ENCODE data around the gene TMIGD3. TPM values are rescaled to one million over a fixed set of nuclear protein-coding genes. Genes with fewer than 3 reads are reported as not detected.

The TMIGD3 gene
- total and polyA plus RNA-seq, 10 donors, result 1.6 to 33.4 (median 10.6) TPM

DNA sequence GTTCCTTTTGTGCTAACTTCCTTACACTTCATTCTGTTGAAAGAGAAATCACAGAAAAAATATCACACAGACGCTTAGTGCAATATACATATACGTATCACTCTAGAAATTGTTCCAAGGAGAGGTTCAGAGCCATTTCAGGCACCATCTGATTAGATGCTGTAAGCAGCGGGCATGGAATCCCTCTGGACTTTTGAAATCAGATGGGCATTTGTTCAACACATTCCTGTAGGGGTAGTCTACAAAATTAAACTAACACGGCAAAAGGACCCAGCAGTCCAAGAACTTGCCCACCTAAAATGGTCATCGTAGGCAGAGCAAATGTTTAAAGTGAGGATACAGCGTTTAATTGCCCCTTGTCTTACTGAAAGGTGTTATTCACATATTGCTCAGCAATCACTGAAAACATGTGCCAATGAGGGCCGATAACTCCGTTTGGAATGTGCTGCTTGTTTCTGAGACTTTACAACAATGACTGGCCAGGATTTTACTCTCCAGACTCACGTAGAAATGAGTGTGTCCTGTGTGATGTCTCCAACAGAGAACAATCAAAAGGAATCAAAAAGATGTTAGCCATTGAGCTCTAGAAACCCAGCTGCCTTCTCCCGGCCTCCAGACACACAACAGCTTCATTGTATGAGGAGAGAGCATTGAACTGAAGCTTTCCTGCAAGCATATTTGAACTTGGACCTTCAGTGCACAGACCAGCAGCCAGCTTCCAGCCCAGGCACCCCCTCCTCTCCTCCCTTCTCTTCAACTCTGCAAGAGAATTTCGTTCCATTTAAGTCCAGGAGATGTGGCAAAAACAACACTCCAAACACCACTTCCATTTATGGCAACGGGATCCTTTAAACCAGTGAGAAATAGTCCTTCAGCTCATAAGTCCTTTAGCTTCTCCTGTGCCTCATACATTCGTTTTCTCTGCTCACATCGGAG is 32.1 kb upstream of the TMIGD3 start:
- no peak overlapping the region for H3K4me3 ChIP-seq
- no peak overlapping the region for H3K27ac ChIP-seq
- no peaks in the 10 kb centered on the region for H3K27me3 ChIP-seq (replicated peaks in 1 of 7)
- no peaks in the 10 kb centered on the region for H3K36me3 ChIP-seq
- DNase-seq, result no peak
- no peaks in the 10 kb centered on the region for H3K4me1 ChIP-seq
- no peaks in the 10 kb centered on the region for H3K9me3 ChIP-seq
- intact Hi-C loops (cut with DNase I; ENCODE audit: low total_unique reads), result no loop called here
- TF ChIP-seq POLR2A (IDR thresholded peaks at IDR 0.05) (no peak), POLR2AphosphoS5 (IDR thresholded peaks at IDR 0.05) (no peak)
- TF ChIP-seq, protein P1, sequence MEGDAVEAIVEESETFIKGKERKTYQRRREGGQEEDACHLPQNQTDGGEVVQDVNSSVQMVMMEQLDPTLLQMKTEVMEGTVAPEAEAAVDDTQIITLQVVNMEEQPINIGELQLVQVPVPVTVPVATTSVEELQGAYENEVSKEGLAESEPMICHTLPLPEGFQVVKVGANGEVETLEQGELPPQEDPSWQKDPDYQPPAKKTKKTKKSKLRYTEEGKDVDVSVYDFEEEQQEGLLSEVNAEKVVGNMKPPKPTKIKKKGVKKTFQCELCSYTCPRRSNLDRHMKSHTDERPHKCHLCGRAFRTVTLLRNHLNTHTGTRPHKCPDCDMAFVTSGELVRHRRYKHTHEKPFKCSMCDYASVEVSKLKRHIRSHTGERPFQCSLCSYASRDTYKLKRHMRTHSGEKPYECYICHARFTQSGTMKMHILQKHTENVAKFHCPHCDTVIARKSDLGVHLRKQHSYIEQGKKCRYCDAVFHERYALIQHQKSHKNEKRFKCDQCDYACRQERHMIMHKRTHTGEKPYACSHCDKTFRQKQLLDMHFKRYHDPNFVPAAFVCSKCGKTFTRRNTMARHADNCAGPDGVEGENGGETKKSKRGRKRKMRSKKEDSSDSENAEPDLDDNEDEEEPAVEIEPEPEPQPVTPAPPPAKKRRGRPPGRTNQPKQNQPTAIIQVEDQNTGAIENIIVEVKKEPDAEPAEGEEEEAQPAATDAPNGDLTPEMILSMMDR (IDR thresholded peaks at IDR 0.05 in 8 of 11, conservative IDR thresholded peaks at IDR 0.05 in 3 of 11), result no peak
- WGBS, 5 donors, result 76 to 91% (median 84%) methylated on average over 14 of the region's 14 CpGs

DNA sequence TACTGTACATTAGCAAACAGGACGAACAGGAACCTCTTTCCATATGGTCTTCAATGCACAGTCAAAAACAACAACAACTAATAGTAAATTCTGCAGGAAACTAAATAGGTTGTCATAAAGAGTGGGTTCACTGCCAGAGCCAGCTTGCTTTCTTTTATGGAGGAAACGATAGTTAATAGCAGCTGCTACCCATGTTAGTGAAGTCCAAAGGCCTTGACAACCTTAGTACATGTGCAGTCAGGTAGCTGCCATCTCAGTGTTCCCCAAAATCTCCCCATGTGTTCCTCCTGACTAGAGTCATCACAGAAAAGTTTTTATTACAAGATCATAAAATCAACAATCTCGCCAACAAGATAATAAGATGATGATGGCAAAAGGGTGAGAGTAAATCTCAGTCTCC is 16.6 kb upstream of the TMIGD3 start:
- DNase-seq, result no peak
- H3K4me3 ChIP-seq, result no peak overlapping the region
- H3K27ac ChIP-seq, result no peak overlapping the region
- peaks cover 0 to 7% (median 0%) of the 10 kb centered on the region in 8 donors for H3K9me3 ChIP-seq
- WGBS, 5 donors, result 92 to 99% (median 95%) methylated on average over 3 of the region's 3 CpGs
- intact Hi-C loops (cut with DNase I; ENCODE audit: low total_unique reads), result no loop called here
- H3K36me3 ChIP-seq, result no peaks in the 10 kb centered on the region
- peaks cover 12 to 31% (median 25%) of the 10 kb centered on the region in 6 donors for H3K4me1 ChIP-seq
- H3K27me3 ChIP-seq (replicated peaks in 1 of 7), result no peaks in the 10 kb centered on the region
- no peak for TF ChIP-seq POLR2AphosphoS5 (IDR thresholded peaks at IDR 0.05)
- no peak for TF ChIP-seq POLR2A (IDR thresholded peaks at IDR 0.05)

DNA sequence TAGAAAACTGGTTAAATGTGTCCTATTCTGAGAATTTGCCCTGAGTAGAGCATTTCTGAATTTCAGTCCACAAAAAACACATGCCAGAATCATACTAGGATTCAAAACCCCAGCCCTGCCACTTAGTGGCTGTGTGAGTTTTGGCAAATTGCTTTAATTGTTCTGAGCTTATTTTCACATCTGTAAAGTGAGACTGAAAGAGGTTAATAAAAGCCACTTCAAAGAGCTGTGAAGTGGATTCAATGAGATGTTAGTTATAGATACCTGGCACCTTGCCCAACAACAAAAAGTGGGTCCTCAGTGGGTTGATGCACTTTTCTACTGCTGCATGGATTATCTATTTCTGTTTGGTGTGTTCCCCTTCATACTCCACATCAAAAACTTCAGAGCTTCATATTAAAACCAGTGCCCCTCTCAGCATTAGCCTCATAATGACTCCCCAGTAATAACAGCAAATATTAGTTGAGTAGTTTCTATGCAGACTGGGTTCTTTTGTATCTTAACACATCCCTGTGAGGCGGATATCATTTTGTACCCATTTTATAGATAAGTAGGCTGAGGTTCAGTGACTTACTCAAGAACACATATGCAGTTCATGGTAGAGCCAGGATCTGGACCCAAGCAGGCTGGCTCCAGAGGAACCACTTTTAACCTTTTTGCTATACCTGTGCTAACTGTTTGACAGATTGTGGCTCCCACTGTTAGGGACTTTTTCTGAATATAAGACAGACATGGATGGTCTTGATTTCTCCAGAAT is 14.2 kb upstream of the TMIGD3 start:
- H3K36me3 ChIP-seq, result no peaks in the 10 kb centered on the region
- H3K4me1 ChIP-seq, result peaks cover 12 to 54% (median 42%) of the 10 kb centered on the region in 6 donors
- H3K4me3 ChIP-seq, result no peak overlapping the region
- DNase-seq, result no peak
- no peaks in the 10 kb centered on the region for H3K9me3 ChIP-seq
- H3K27ac ChIP-seq, result peak overlapping the region in 2 of 8 donors; percentile 88 to 95
- no peaks in the 10 kb centered on the region for H3K27me3 ChIP-seq (replicated peaks in 1 of 7)
- intact Hi-C loops (cut with DNase I; ENCODE audit: low total_unique reads), result no loop called here
- no peak for TF ChIP-seq POLR2AphosphoS5 (IDR thresholded peaks at IDR 0.05)
- TF ChIP-seq POLR2A (IDR thresholded peaks at IDR 0.05), result no peak
- TF ChIP-seq, protein P1 (IDR thresholded peaks at IDR 0.05 in 8 of 11, conservative IDR thresholded peaks at IDR 0.05 in 3 of 11), result no peak
- WGBS, 5 donors, result 79 to 100% (median 89%) methylated on average over 1 of the region's 1 CpG

DNA sequence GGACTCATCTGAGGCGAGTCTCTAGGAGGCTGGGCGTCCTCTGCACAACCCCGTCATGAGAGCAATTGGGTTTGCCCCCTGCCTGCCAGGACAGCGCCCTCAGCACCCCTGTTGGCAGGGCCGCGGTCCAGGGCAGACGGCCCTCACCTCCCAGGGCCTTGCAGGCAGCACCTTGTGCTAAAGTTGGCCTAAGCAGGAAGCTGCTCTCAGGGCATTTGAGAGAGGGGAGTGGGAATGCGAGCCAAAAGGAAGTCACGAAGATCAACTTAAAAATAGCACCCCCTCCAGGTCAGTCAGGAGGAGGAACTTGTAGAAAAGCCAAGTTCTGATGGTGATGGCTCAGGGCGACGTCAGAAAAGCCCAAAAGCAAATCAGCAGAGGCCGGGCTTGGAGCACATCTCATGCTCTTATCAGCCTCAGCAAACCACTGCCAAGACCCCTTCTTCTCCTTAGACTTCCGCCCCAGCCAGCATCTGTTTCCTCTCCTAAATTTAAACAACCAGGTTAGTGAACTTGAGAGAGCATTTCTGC is 12.6 kb upstream of the TMIGD3 start:
- intact Hi-C loops (cut with DNase I; ENCODE audit: low total_unique reads), result no loop called here
- Histone ChIP-seq H3K4me3 (peak overlapping the region; percentile 20 to 74 (median 40)), H3K27me3 (replicated peaks in 1 of 7) (no peaks in the 10 kb centered on the region), H3K36me3 (no peaks in the 10 kb centered on the region), H3K27ac (peak overlapping the region; percentile 66 to 95 (median 83)), H3K4me1 (peaks cover 14 to 69% (median 50%) of the 10 kb centered on the region in 6 donors), H3K9me3 (no peaks in the 10 kb centered on the region)
- no peak for DNase-seq
- TF ChIP-seq POLR2A (IDR thresholded peaks at IDR 0.05), result peak in 1 of 3 donors; percentile 19
- TF ChIP-seq, protein P1 (IDR thresholded peaks at IDR 0.05 in 8 of 11, conservative IDR thresholded peaks at IDR 0.05 in 3 of 11), result peak in 10 of 11 experiments; percentile 13 to 70 (median 56)
- peak; percentile 59 to 79 (median 68) for TF ChIP-seq POLR2AphosphoS5 (IDR thresholded peaks at IDR 0.05)
- WGBS, 5 donors, result 5 to 12% (median 10%) methylated on average over 11 to 13 of the region's 13 CpGs
